Measurements from ENCODE around the gene USO1. TPM values are rescaled to one million over a fixed set of nuclear protein-coding genes. Genes with fewer than 3 reads are reported as not detected.
A peak's percentile ranks its signal among the peaks of the same experiment; 100 is the strongest.
"Not testable (repeated sequence)": the region's sequence is repeated elsewhere in the genome, so short reads cannot be mapped to it uniquely, and the experiment has no call there.

Gene USO1
- total and polyA plus RNA-seq, 10 donors, result 16.4 to 64.8 (median 45.1) TPM

DNA sequence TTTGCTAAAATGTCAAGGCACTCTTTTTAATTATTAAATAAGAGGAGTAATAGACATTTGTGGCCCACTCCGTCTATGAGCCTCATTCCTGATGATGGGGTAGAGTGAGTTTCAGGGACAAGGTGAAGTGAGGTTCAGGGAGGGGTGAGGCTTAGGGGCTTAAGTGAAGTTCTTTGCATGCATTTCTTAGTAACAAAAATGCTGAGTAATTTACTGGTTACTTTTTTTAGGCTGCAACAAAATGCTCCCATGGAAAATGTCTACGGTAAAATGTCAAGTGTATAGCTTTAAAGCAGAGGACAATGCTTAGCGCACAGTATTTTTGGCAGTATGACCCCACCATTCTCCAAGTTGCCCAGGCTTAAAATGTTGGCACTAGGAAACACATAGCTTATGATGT, 2.0 kb upstream of the USO1 start:
- peaks cover 13 to 46% (median 40%) of the 10 kb centered on the region in 6 donors for H3K4me1 ChIP-seq
- no peak overlapping the region for H3K4me3 ChIP-seq
- intact Hi-C loops (cut with DNase I; ENCODE audit: low total_unique reads), result loop anchor here (5.0 kb wide), 1 partner anchor 50 kb away; the partner anchor contains the start of gene G3BP2
- no peaks in the 10 kb centered on the region for H3K36me3 ChIP-seq
- TF ChIP-seq, protein P1, sequence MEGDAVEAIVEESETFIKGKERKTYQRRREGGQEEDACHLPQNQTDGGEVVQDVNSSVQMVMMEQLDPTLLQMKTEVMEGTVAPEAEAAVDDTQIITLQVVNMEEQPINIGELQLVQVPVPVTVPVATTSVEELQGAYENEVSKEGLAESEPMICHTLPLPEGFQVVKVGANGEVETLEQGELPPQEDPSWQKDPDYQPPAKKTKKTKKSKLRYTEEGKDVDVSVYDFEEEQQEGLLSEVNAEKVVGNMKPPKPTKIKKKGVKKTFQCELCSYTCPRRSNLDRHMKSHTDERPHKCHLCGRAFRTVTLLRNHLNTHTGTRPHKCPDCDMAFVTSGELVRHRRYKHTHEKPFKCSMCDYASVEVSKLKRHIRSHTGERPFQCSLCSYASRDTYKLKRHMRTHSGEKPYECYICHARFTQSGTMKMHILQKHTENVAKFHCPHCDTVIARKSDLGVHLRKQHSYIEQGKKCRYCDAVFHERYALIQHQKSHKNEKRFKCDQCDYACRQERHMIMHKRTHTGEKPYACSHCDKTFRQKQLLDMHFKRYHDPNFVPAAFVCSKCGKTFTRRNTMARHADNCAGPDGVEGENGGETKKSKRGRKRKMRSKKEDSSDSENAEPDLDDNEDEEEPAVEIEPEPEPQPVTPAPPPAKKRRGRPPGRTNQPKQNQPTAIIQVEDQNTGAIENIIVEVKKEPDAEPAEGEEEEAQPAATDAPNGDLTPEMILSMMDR (IDR thresholded peaks at IDR 0.05 in 8 of 11, conservative IDR thresholded peaks at IDR 0.05 in 3 of 11), result no peak
- no peak for TF ChIP-seq POLR2A (IDR thresholded peaks at IDR 0.05)
- TF ChIP-seq POLR2AphosphoS5 (IDR thresholded peaks at IDR 0.05), result no peak
- no peaks in the 10 kb centered on the region for H3K27me3 ChIP-seq (replicated peaks in 1 of 7)
- no peak for DNase-seq
- no peaks in the 10 kb centered on the region for H3K9me3 ChIP-seq
- 46 to 49% (median 47%) methylated on average over 3 of the region's 3 CpGs for WGBS, 5 donors
- peak overlapping the region in 1 of 8 donors; percentile 99 for H3K27ac ChIP-seq

DNA sequence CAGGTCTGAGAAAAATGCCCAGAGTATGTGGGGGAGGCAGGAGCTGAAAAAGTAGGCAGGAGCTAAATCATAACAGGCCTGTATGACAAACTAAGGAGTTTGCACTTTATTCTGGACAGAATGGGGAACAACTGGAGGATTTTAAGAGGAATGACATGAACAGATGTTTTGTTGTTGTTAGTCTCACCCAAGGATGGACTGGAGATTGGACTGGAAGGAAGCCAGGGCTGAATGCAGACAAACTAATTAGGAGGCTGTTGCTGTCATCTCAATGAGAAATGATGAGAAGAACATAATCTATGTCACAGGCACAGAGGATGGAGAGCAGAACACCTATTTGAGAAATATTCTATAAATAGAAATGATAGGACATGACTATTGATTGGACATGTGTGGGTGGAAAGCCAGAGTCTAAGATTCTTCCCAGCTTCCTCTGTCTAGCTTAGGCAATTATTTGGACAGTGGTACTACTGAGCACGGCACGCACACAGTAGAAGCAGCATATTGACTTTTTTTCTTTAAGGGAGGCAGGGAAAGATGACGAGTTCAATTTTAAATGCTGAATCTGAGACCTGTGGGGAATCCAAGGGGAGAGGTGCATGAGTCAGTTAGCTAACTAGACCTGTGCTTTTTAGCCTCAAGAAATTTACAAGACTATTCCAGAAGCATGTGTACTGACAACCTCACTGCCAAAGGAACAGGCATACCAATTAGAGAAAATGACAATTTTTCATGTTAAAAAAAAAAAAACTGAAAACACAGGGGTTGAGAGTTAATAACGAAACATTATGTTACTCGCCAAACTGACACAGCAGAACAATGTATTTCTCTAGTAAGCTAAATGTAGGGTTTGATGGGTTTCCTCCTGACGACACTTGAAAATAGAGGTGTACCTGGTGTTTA, 963 bp upstream of the USO1 start:
- TF ChIP-seq, protein P1 (IDR thresholded peaks at IDR 0.05 in 8 of 11, conservative IDR thresholded peaks at IDR 0.05 in 3 of 11), result no peak
- no peak for TF ChIP-seq POLR2AphosphoS5 (IDR thresholded peaks at IDR 0.05)
- no peak for TF ChIP-seq POLR2A (IDR thresholded peaks at IDR 0.05)
- intact Hi-C loops (cut with DNase I; ENCODE audit: low total_unique reads), result loop anchor here (5.0 kb wide), 1 partner anchor 51 kb away; the partner anchor contains the start of gene G3BP2
- Histone ChIP-seq H3K27ac (peak overlapping the region; percentile 92 to 99 (median 96)), H3K9me3 (no peaks in the 10 kb centered on the region), H3K4me3 (peak overlapping the region; percentile 74 to 95 (median 82)), H3K36me3 (no peaks in the 10 kb centered on the region), H3K4me1 (peaks cover 18 to 56% (median 48%) of the 10 kb centered on the region in 6 donors), H3K27me3 (replicated peaks in 1 of 7) (no peaks in the 10 kb centered on the region)
- WGBS, 5 donors, result 2 to 6% (median 3%) methylated on average over 6 of the region's 6 CpGs
- no peak for DNase-seq

DNA sequence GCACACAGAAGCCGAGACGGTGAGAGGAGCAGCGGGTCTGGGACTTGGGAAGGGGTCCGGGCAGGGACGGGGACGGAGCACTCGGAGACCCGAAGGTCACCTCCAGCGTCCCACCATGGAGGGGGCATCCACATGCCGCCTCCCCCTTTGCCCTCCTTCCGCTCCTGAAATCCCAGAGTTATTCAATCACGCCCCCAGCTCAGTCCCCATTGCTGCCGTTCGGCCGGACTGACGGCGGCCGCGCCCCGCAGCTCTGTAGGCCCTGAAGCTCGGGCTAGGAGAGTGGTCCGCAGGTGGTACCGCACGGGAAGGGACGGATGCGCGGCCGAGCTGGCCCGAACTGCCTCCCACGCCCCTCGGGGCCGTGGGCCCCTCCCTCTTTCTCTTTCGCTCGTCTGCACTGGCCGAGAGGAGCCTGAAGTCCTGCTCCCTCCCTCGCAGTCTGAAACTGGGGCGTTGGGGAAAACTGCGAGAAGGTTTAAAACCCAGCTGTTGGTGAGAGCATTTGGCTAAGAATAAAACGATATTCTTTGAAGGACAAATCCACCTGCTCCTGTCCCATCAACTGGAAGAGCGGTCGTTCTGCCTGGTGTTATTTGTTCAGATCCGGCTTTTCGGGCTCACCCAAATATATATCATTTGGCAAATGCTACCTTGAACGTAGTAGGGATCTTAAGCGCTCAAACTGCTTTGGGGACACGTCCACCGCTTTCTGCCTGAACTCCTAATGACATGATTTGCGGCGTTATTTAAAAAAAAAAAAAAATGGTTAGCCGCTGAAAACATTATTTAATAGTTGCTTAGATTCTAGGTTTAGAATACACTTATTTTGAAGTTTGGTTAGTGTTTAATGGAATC, 719 bp downstream of the USO1 start:
- WGBS, 5 donors, result 1 to 2% (median 1%) methylated on average over 47 to 50 of the region's 50 CpGs
- intact Hi-C loops (cut with DNase I; ENCODE audit: low total_unique reads), result loop anchor here (5.0 kb wide), 1 partner anchor 53 kb away; the partner anchor contains the start of gene G3BP2

DNA sequence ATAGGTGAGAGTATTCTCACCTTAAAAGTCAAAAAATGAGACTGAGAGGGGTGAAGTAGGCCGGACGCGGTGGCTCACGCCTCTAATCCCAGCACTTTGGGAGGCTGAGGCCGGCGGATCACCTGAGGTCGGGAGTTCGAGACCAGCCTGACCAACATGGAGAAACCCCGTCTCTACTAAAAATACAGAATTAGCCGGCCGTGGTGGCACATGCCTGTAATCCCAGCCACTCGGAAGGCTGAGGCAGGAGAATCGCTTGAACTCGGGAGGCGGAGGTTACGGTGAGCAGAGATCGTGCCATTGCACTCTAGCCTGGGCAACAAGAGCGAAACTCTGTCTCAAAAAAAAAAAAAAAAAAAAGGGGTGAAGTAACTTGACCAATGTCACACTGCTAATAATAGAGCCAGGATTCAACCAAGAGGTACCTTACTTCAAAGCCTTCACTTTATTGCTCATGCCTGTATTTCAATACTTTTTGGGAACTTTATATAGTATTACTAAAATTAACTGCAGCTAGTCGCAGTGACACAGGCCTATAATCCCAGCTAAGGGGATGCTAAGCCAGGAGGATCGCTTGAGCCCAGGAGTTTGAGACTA, 1.7 kb downstream of the USO1 start:
- DNase-seq; intact Hi-C loops (cut with DNase I; ENCODE audit: low total_unique reads); H3K9me3 ChIP-seq; H3K27me3 ChIP-seq (replicated peaks in 1 of 7); H3K36me3 ChIP-seq: not testable (repeated sequence)
- 76 to 92% (median 82%) methylated on average over 20 of the region's 20 CpGs for WGBS, 5 donors
- H3K4me1 ChIP-seq, result peaks cover 21 to 82% (median 60%) of the 10 kb centered on the region in 6 donors
- peak overlapping the region in 5 of 8 donors; percentile 77 to 95 (median 82) for H3K4me3 ChIP-seq
- H3K27ac ChIP-seq, result peak overlapping the region in 5 of 8 donors; percentile 95 to 99 (median 97)

More for the DNA sequence above, 719 bp downstream of the USO1 start:
- H3K4me1 ChIP-seq, result peaks cover 21 to 73% (median 58%) of the 10 kb centered on the region in 6 donors
- H3K27ac ChIP-seq, result peak overlapping the region; percentile 92 to 99 (median 96)
- TF ChIP-seq POLR2A (IDR thresholded peaks at IDR 0.05) (no peak), POLR2AphosphoS5 (IDR thresholded peaks at IDR 0.05) (no peak)
- TF ChIP-seq, protein P1 (IDR thresholded peaks at IDR 0.05 in 8 of 11, conservative IDR thresholded peaks at IDR 0.05 in 3 of 11), result no peak
- no peaks in the 10 kb centered on the region for H3K9me3 ChIP-seq
- H3K4me3 ChIP-seq, result peak overlapping the region; percentile 74 to 95 (median 82)
- H3K27me3 ChIP-seq (replicated peaks in 1 of 7), result no peaks in the 10 kb centered on the region
- DNase-seq, result peak; percentile 91
- H3K36me3 ChIP-seq, result no peaks in the 10 kb centered on the region
